D341Med (cell line): Measurements from ENCODE around the gene ATG9A.

Experiments
- DNase-seq: peaks from one replicate; pipeline ENCODE4 v3.0.0; 2012; ENCODE audit warnings: low spot score

The ATG9A gene

GRCh38 chr2:219220652-219221402 lies 8.6 kb downstream of the ATG9A start:
- DNase-seq, result no peak

GRCh38 chr2:219219784-219220532 lies 9.5 kb downstream of the ATG9A start:
- DNase-seq, result no peak

GRCh38 chr2:219218732-219219701 lies 10.4 kb downstream of the ATG9A start, which contains the start of gene ABCB6:
ABCB6 (minus strand) TSS chr2:219218958; CDS start chr2:219218673, 285 bp downstream.
- DNase-seq, result peak; percentile 95

- peak; percentile 57 for DNase-seq
These were observed 11.2 kb downstream of the ATG9A start for GRCh38 chr2:219218217-219218731.

GRCh38 chr2:219216535-219216915 lies 12.9 kb downstream of the ATG9A start:
- no peak for DNase-seq

- no peak for DNase-seq
These were observed 13.4 kb downstream of the ATG9A start for GRCh38 chr2:219215871-219216534.

GRCh38 chr2:219214786-219215185 lies 14.7 kb downstream of the ATG9A start:
- no peak for DNase-seq

- no peak for DNase-seq
These were observed 15.3 kb downstream of the ATG9A start for GRCh38 chr2:219214141-219214540.

- DNase-seq, result no peak
These were observed 15.9 kb downstream of the ATG9A start for GRCh38 chr2:219213486-219214071.

GRCh38 chr2:219213026-219213415 lies 16.4 kb downstream of the ATG9A start:
- no peak for DNase-seq

GRCh38 chr2:219210886-219211362 lies 18.5 kb downstream of the ATG9A start:
- no peak for DNase-seq

- no peak for DNase-seq
These were observed 19.1 kb downstream of the ATG9A start for GRCh38 chr2:219210196-219210885.

GRCh38 chr2:219209236-219210195 lies 19.9 kb downstream of the ATG9A start:
- no peak for DNase-seq

- no peak for DNase-seq
These were observed 21.3 kb downstream of the ATG9A start for GRCh38 chr2:219207884-219208740.

- DNase-seq, result no peak
These were observed 22.1 kb downstream of the ATG9A start for GRCh38 chr2:219207134-219207883.

- peak; percentile 98 for DNase-seq
These were observed 22.9 kb downstream of the ATG9A start, which contains the start of gene ZFAND2B for GRCh38 chr2:219206328-219207133. ZFAND2B (plus strand) TSS chr2:219206782; CDS start chr2:219206988, 206 bp downstream.
